RWPE2 (cell line): ENCODE results near the gene SLC25A21.
A peak's percentile ranks its signal among the peaks of the same experiment; 100 is the strongest.

ENCODE experiments used
- ATAC-seq: fragments of 200-7000 bp; cut with Tn5 transposase; 3 replicates; pipeline ENCODE4 v1.9.1; 2021; ENCODE audit warnings: low read depth
- DNase-seq: peaks from one replicate; pipeline ENCODE4 v3.0.0-alpha.2; 2020; ENCODE audit warnings: low spot score
- H3K27ac ChIP-seq: fragments of 450-650 bp; 2 replicates; pipeline ENCODE4 v1.5.1; 2017; ENCODE audit warnings: mild to moderate bottlenecking; ENCODE audit not compliant: poor library complexity, severe bottlenecking
- H3K27me3 ChIP-seq: fragments of 250-450 bp; sonication (Bioruptor Pico); 2 replicates; pipeline ENCODE4 v1.5.1; 2021; ENCODE audit warnings: mild to moderate bottlenecking, moderate library complexity; ENCODE audit not compliant: insufficient read depth, poor library complexity, severe bottlenecking
- H3K36me3 ChIP-seq: fragments of 250-450 bp; sonication (Bioruptor Pico); 2 replicates; pipeline ENCODE4 v1.5.1; 2020; ENCODE audit warnings: low read depth, mild to moderate bottlenecking, moderate library complexity
- H3K4me1 ChIP-seq: fragments of 250-450 bp; sonication (Bioruptor Pico); 2 replicates; pipeline ENCODE4 v1.5.1; 2021; ENCODE audit warnings: mild to moderate bottlenecking, moderate library complexity; ENCODE audit not compliant: insufficient read depth, poor library complexity, severe bottlenecking
- H3K4me3 ChIP-seq: fragments of 250-450 bp; sonication (Bioruptor Pico); 2 replicates; pipeline ENCODE4 v1.5.1; 2021; ENCODE audit warnings: mild to moderate bottlenecking, moderate library complexity; ENCODE audit not compliant: severe bottlenecking
- H3K9me3 ChIP-seq: fragments of 250-450 bp; sonication (Bioruptor Pico); 2 replicates; pipeline ENCODE4 v1.5.1; 2021; ENCODE audit warnings: mild to moderate bottlenecking, moderate library complexity; ENCODE audit not compliant: severe bottlenecking
- TF ChIP-seq, protein P1 (sequence below): fragments of 450-650 bp; IDR thresholded peaks from one replicate; pipeline ENCODE4 v1.5.1; 2017; ENCODE audit warnings: mild to moderate bottlenecking, moderate library complexity; ENCODE audit not compliant: poor library complexity, severe bottlenecking

Gene SLC25A21

DNA sequence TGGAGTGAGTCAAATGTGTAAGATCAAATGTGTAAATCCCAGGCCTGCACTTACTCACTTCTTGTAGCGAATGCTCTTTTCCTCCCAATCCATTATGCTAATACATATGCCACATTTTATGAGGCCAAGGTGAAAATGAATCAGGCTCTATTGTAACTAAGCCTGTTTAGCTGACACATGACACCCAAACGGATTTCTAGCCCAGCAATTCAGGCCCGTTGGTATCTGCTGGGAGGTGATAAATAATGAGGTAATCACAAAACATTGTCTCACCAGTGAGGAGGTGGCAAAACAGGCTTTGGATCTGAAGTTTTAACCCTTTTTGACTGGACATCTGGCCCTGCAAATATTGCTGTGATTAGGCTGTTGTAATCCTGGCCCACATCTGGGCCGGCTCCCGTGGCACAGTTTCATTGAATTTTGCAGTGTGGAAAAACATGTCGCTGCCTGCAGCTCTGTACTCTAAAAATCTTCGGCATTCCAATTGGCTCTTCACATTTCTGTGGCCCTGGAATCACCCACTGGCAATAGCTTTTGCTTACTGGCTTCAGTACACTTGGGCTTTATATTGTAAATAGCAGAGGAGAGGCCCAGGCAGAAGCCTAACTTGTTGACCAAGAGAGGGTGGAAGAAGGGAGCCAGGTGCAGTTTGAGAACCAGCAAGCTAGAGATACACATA, 404.7 kb downstream of the SLC25A21 start:
- Histone ChIP-seq H3K4me1 (peaks cover 12% of the 10 kb centered on the region), H3K27ac (peak overlapping the region; percentile 35), H3K9me3 (no peaks in the 10 kb centered on the region), H3K27me3 (no peaks in the 10 kb centered on the region), H3K36me3 (no peaks in the 10 kb centered on the region), H3K4me3 (no peak overlapping the region)
- ATAC-seq (peak; percentile 76), DNase-seq (no peak)
- TF ChIP-seq, protein P1, sequence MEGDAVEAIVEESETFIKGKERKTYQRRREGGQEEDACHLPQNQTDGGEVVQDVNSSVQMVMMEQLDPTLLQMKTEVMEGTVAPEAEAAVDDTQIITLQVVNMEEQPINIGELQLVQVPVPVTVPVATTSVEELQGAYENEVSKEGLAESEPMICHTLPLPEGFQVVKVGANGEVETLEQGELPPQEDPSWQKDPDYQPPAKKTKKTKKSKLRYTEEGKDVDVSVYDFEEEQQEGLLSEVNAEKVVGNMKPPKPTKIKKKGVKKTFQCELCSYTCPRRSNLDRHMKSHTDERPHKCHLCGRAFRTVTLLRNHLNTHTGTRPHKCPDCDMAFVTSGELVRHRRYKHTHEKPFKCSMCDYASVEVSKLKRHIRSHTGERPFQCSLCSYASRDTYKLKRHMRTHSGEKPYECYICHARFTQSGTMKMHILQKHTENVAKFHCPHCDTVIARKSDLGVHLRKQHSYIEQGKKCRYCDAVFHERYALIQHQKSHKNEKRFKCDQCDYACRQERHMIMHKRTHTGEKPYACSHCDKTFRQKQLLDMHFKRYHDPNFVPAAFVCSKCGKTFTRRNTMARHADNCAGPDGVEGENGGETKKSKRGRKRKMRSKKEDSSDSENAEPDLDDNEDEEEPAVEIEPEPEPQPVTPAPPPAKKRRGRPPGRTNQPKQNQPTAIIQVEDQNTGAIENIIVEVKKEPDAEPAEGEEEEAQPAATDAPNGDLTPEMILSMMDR: no peak

DNA sequence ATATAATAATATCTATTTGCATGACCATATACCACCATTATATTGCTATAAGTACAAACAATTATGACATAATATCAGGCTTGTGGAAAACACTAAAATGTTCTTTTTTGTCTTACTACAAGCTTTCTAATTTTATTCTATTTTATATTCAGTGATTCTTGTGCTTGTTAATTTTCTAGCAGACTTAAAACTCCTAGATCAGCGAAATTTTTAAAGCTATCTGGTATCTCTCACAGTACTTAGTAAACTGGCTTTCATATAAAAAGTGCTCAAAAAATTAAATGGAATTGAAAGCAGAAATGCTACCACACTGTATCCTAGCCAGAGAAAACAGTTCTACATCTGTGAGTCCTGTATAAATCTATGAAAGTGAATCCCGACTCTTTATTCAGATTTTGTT, 405.4 kb downstream of the SLC25A21 start:
- peak overlapping the region; percentile 35 for H3K27ac ChIP-seq
- no peak overlapping the region for H3K4me3 ChIP-seq
- H3K4me1 ChIP-seq: peaks cover 12% of the 10 kb centered on the region
- TF ChIP-seq, protein P1: no peak
- H3K9me3 ChIP-seq: no peaks in the 10 kb centered on the region
- DNase-seq: no peak
- no peaks in the 10 kb centered on the region for H3K36me3 ChIP-seq
- H3K27me3 ChIP-seq: no peaks in the 10 kb centered on the region
- ATAC-seq: no peak

DNA sequence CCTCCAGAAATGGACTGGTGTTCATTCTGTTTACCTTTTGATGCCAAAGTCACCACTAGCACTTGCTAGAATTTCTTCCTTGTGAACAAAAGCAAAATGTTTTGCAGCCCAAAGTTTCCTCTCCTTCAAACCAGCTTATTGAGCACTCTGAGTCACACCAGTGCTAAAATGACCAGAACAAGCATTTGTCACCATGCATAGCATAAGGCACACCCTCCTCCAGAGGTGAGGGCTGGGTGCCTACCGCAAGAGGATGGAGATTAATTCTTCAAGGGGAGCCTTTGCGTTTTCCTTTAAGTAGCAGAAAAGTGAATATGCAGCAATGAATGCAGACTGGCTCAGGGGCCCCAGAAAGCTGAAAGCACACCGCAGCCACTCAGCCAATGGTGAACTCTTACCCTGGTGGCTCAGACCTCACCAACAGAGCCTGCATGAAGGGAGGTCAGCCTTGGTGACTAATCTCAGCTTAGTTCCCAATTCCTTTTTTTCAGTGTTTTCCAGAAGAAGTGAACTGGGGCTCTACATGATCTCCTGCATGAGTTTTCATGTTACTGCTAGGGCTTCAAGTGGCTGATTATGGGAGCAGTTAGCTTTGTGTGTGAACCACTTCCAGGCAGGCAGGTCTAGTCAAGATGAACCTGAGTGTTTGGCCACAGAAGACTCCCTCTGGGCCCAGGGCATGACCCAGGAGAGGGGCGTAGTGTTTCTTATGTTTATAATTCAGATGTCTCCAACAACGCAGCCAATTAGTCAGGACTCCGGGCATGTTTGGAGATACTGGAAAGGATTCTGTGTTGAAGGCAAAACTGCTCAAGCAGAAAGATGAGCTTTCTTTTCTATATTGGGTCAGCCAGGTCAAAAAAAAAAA, 414.4 kb downstream of the SLC25A21 start:
- Histone ChIP-seq H3K27me3 (no peaks in the 10 kb centered on the region), H3K27ac (no peak overlapping the region), H3K9me3 (no peaks in the 10 kb centered on the region), H3K4me3 (no peak overlapping the region), H3K4me1 (no peaks in the 10 kb centered on the region), H3K36me3 (no peaks in the 10 kb centered on the region)
- TF ChIP-seq, protein P1: no peak
- DNase-seq (no peak), ATAC-seq (no peak)

DNA sequence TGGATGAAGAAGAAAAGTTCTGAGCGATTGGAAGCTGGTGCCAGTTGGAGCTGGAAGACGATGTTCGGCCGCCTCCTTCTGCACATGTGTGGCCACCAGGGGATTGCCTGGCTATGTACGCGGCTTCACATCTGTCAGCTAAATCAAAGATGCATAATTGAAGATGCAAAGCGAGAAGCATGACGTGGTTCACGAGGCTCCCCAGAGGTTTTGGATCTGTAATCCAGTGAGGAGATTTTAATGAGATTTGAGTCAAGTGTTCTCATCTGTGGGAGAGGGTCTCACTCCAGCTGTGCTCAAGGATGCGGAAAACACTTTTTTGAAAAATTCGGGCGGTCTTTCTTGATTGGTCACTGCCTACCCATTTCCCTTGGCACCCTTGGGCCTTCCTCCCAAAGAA, 416.2 kb downstream of the SLC25A21 start:
- no peak for DNase-seq
- H3K27me3 ChIP-seq: no peaks in the 10 kb centered on the region
- no peak overlapping the region for H3K27ac ChIP-seq
- TF ChIP-seq, protein P1: no peak
- H3K4me3 ChIP-seq: no peak overlapping the region
- no peak for ATAC-seq
- no peaks in the 10 kb centered on the region for H3K9me3 ChIP-seq
- H3K36me3 ChIP-seq: no peaks in the 10 kb centered on the region
- H3K4me1 ChIP-seq: no peaks in the 10 kb centered on the region

DNA sequence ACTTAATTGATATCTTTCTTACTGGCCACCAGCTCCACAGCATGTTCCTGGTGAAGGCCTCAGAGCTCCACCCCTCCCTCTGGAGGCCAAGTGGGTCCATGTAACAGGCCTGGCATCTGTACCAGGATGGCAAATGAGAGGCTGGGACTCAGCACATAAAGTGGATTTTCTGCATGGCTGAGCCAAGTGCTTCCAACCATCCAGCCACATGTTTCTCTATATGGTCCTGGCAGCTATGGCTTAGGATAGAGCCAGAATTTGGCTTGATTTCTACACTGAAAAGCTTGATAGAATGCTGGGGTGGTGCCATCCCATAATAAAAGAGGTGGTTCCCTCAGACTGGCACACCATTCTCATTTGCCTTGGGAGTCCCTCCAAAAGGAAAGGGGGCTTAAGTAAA, 416.6 kb downstream of the SLC25A21 start:
- H3K36me3 ChIP-seq: no peaks in the 10 kb centered on the region
- no peaks in the 10 kb centered on the region for H3K9me3 ChIP-seq
- no peak for DNase-seq
- H3K27ac ChIP-seq: no peak overlapping the region
- H3K4me3 ChIP-seq: no peak overlapping the region
- H3K27me3 ChIP-seq: no peaks in the 10 kb centered on the region
- H3K4me1 ChIP-seq: no peaks in the 10 kb centered on the region
- no peak for ATAC-seq
- TF ChIP-seq, protein P1: no peak
